Keratinocyte (primary cell): ENCODE measurements around the gene NCK2. TPM values are rescaled to one million over a fixed set of nuclear protein-coding genes. Genes with fewer than 3 reads are reported as not detected.
"Not testable (repeated sequence)": the region's sequence is repeated elsewhere in the genome, so short reads cannot be mapped to it uniquely, and the experiment has no call there.

ENCODE experiments used
- DNase-seq: peaks from one replicate; pipeline ENCODE4 v3.0.0-alpha.2; 2011; ENCODE audit warnings: low read depth, missing footprints, low spot score
- FAIRE-seq: peaks from 2 replicates; lab custom pipeline; 2011; peaks lifted over from hg19 to GRCh38; lab: Jason Lieb, UNC
- H2AFZ ChIP-seq: 2 replicates; pipeline ENCODE4 v1.6.0; 2012; ENCODE audit warnings: low read length, control low read depth, inconsistent platforms; ENCODE audit not compliant: control insufficient read depth
- H3K27ac ChIP-seq: 2 replicates; pipeline ENCODE4 v1.5.1; 2011; ENCODE audit warnings: low read length; ENCODE audit not compliant: control insufficient read depth, insufficient read depth
- H3K27me3 ChIP-seq: 3 replicates; pipeline ENCODE4 v1.6.0; 2011; ENCODE audit warnings: low read length; ENCODE audit not compliant: control insufficient read depth, insufficient read depth; ENCODE audit errors: extremely low read depth
- H3K36me3 ChIP-seq, 2 experiments: 2 replicates in 1 of 2; 3 replicates in 1 of 2; pipeline ENCODE4 v1.5.1; 2011; ENCODE audit warnings: low read length in 2 of 2, mild to moderate bottlenecking in 1 of 2; ENCODE audit not compliant: control insufficient read depth in 2 of 2, insufficient read depth in 2 of 2; ENCODE audit errors: extremely low read depth in 1 of 2
- H3K4me1 ChIP-seq: 3 replicates; pipeline ENCODE4 v1.5.1; 2011; ENCODE audit warnings: low read length; ENCODE audit not compliant: control insufficient read depth, insufficient read depth; ENCODE audit errors: extremely low read depth
- H3K4me2 ChIP-seq: 3 replicates; pipeline ENCODE4 v1.6.0; 2011; ENCODE audit warnings: low read depth, low read length; ENCODE audit not compliant: control insufficient read depth, insufficient read depth; ENCODE audit errors: extremely low read depth
- H3K4me3 ChIP-seq, 3 experiments: fragments of 200-600 bp in 1 of 3; sonication (generic) in 1 of 3; 2 replicates in 2 of 3; 3 replicates in 1 of 3; pipeline ENCODE4 v1.5.1; 2011 to 2016; ENCODE audit warnings: low read length in 3 of 3, mild to moderate bottlenecking in 3 of 3, control low read depth in 2 of 3, inconsistent platforms in 1 of 3, low read depth in 1 of 3, mixed read lengths in 1 of 3, mixed run types in 1 of 3, moderate library complexity in 1 of 3; ENCODE audit not compliant: control insufficient read depth in 2 of 3, insufficient read depth in 2 of 3; ENCODE audit errors: extremely low read depth in 1 of 3
- H3K79me2 ChIP-seq: 2 replicates; pipeline ENCODE4 v1.6.0; 2012; ENCODE audit warnings: low read length; ENCODE audit not compliant: control insufficient read depth, insufficient read depth
- H3K9ac ChIP-seq: 3 replicates; pipeline ENCODE4 v1.6.0; 2011; ENCODE audit warnings: low read length; ENCODE audit not compliant: control insufficient read depth, insufficient read depth; ENCODE audit errors: extremely low read depth
- H3K9me1 ChIP-seq: 3 replicates; pipeline ENCODE4 v1.6.0; 2011; ENCODE audit warnings: low read length; ENCODE audit not compliant: control insufficient read depth, insufficient read depth; ENCODE audit errors: extremely low read depth
- H3K9me3 ChIP-seq: 2 replicates; pipeline ENCODE4 v1.5.1; 2012; ENCODE audit warnings: low read depth, low read length; ENCODE audit not compliant: control insufficient read depth
- H4K20me1 ChIP-seq: 3 replicates; pipeline ENCODE4 v1.6.0; 2011; ENCODE audit warnings: low read length; ENCODE audit not compliant: control insufficient read depth, insufficient read depth; ENCODE audit errors: extremely low read depth
- CTCF ChIP-seq, 3 experiments: IDR thresholded peaks in 1 of 3; conservative IDR thresholded peaks in 1 of 3; optimal IDR thresholded peaks in 1 of 3; 2 replicates in 2 of 3; 3 replicates in 1 of 3; pipeline versions ENCODE3 to v1.5.1; 2011; ENCODE audit warnings: low read length in 3 of 3, mild to moderate bottlenecking in 3 of 3, moderate library complexity in 2 of 3, control low read depth in 1 of 3, inconsistent platforms in 1 of 3; ENCODE audit not compliant: insufficient read depth in 2 of 3; ENCODE audit errors: extremely low read depth in 1 of 3
- EZH2 ChIP-seq: IDR thresholded peaks from one replicate; pipeline ENCODE4 v1.6.1; 2012; ENCODE audit warnings: inconsistent platforms, mild to moderate bottlenecking, low read length, moderate library complexity
- dilution Hi-C: fragments of 300-500 bp; cut with MboI; formaldehyde crosslinking; loops from one replicate; pipeline ENCODE4 v1.7.0; 2020; ENCODE audit warnings: low sequenced_read_pairs; ENCODE audit not compliant: extremely low pct_ligation_motif_present
- polyA plus RNA-seq, 5 experiments: library from polyadenylated mRNA; depleted of rRNA in 3 of 5; stranded (reverse) in 3 of 5; stranded (forward) in 1 of 5; unstranded in 1 of 5; fragments of >200 nt; gene quantifications; 1 replicate in 1 of 5; 2 replicates in 3 of 5; 3 replicates in 1 of 5; pipeline versions ENCODE4 v1.2.1 to v1.2.3, GENCODE V29; 2011 to 2012; ENCODE audit warnings: missing spikeins in 2 of 5, low read depth in 1 of 5, low replicate concordance in 1 of 5

NCK2 gene
- polyA plus RNA-seq, 1 donor (not counting 4 experiments of a cell fraction or from before 2014, with no cell fraction given) = 31.4 TPM

DNA sequence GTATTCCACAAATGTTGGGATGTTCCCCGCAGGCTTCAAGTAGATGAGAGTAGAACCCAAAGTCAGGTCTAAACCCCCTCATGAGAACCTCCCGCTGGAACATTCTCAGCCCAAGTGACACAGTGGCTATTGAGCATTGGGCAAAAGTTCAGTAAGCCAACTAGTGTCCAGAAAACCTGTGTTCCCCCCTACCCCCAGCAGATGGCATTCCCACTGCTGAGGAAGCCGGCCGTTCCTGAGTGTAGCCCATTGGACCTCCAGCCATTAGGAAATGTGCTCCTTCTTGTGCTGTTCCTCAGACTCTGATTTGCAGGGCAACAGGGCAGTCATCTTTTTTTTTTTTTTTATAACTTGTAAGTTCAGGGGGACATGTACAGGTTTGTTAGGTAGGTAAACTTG lies 152.1 kb downstream of the NCK2 start:
- Histone ChIP-seq H3K9ac (no peak overlapping the region), H3K4me1 (no peaks in the 10 kb centered on the region), H3K27ac (no peak overlapping the region), H3K4me2 (no peak overlapping the region), H3K79me2 (no peaks in the 10 kb centered on the region), H3K4me3 (no peak overlapping the region), H3K9me3 (no peaks in the 10 kb centered on the region), H3K9me1 (no peaks in the 10 kb centered on the region), H2AFZ (no peak overlapping the region), H3K27me3 (no peaks in the 10 kb centered on the region), H4K20me1 (no peaks in the 10 kb centered on the region), H3K36me3 (peaks cover 4 to 9% of the 10 kb centered on the region in 2 experiments)
- TF ChIP-seq CTCF (optimal IDR thresholded peaks at IDR 0.05 in 1 of 3, IDR thresholded peaks at IDR 0.05 in 1 of 3, conservative IDR thresholded peaks at IDR 0.05 in 1 of 3; ENCODE audit: extremely low read depth in 1 of 3, insufficient read depth in 2 of 3, low read length in 3 of 3) = no peak
- FAIRE-seq (no peak), DNase-seq (no peak)
- dilution Hi-C loops = no loop called here

- H2AFZ ChIP-seq, dilution Hi-C loops, H3K9me3 ChIP-seq, H4K20me1 ChIP-seq, DNase-seq, H3K9ac ChIP-seq, H3K79me2 ChIP-seq, H3K27me3 ChIP-seq, H3K4me3 ChIP-seq, H3K27ac ChIP-seq, H3K36me3 ChIP-seq, FAIRE-seq, H3K4me2 ChIP-seq, H3K4me1 ChIP-seq, H3K9me1 ChIP-seq: not testable (repeated sequence)
Observed at GRCh38 chr2:105897694-105898093, 153.0 kb downstream of the NCK2 start.

DNA sequence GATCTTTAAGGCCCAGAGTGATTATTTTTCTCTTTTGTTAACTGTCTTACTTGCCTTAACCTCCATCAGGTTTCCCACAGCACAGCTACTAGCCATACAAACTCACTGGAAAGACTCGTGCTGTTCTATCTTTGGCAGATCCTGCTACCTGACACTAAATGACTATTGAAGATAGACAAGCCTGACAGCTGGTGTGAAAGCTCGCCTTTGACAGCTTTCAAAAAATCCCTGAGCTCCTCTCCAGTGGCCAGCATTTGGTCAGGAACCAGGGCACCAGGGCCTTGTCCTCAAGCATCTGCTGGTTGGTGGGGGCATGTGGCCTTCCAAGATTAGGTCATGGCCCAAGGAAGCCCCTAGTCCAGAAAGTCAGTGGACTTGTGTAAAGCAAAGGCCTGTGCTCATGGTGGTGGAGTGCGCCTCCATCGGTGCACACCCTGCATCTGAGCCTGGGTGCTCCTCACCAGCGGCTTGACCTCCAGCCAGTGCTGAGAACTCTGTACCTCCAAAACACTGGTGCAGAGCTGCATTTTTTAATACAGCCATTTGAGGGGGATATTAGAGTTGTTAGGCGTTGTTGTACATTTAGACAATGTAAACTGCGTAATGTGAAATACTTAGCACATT lies 158.5 kb downstream of the NCK2 start:
- H3K79me2 ChIP-seq = no peaks in the 10 kb centered on the region
- no peak for TF ChIP-seq CTCF (optimal IDR thresholded peaks at IDR 0.05 in 1 of 3, IDR thresholded peaks at IDR 0.05 in 1 of 3, conservative IDR thresholded peaks at IDR 0.05 in 1 of 3; ENCODE audit: extremely low read depth in 1 of 3, insufficient read depth in 2 of 3, low read length in 3 of 3)
- TF ChIP-seq EZH2 = no peak
- no peaks in the 10 kb centered on the region for H4K20me1 ChIP-seq
- peaks cover 2% of the 10 kb centered on the region for H3K9me1 ChIP-seq
- H3K36me3 ChIP-seq = no peaks in the 10 kb centered on the region
- H3K4me3 ChIP-seq = no peak overlapping the region
- DNase-seq (no peak), FAIRE-seq (no peak)
- H3K4me2 ChIP-seq = no peak overlapping the region
- H3K9ac ChIP-seq = no peak overlapping the region
- no peaks in the 10 kb centered on the region for H3K9me3 ChIP-seq
- no peaks in the 10 kb centered on the region for H3K4me1 ChIP-seq
- H2AFZ ChIP-seq = no peak overlapping the region
- dilution Hi-C loops = no loop called here
- no peaks in the 10 kb centered on the region for H3K27me3 ChIP-seq
- no peak overlapping the region for H3K27ac ChIP-seq
